PC-9 (cell line): ENCODE data around the gene SPON1. TPM values are rescaled to one million over a fixed set of nuclear protein-coding genes. Genes with fewer than 3 reads are reported as not detected.
"Not testable (repeated sequence)": the region's sequence is repeated elsewhere in the genome, so short reads cannot be mapped to it uniquely, and the experiment has no call there.

Source experiments
- BruUV-seq: library from RNA; stranded (reverse); fragments of 400-500 nt; replicated peaks from 2 replicates; lab custom pipeline; 2021; lab: Mats Ljungman, UMichigan
- CTCF ChIA-PET: fragments of 300-600 bp; sonication (Branson Sonifier 250); formaldehyde crosslinking; loops from one replicate; lab custom pipeline; 2022; ENCODE audit warnings: antibody characterized with exemption; lab: Charles Lee
- POLR2A ChIA-PET: fragments of 300-600 bp; sonication (Branson Sonifier 250); formaldehyde crosslinking; loops from one replicate; lab custom pipeline; 2022; ENCODE audit warnings: antibody characterized with exemption; ENCODE audit not compliant: unreplicated experiment; lab: Charles Lee
- DNase-seq, 2 experiments: peaks; one replicate each; pipeline versions ENCODE4 v3.0.0 to v3.0.0-alpha.2; 2015 to 2022; ENCODE audit warnings: mixed read lengths in 1 of 2
- H2AFZ ChIP-seq: fragments of 200-600 bp; sonication (generic); 2 replicates; pipeline ENCODE4 v1.8.1; 2017; ENCODE audit warnings: antibody characterized with exemption
- H3F3A ChIP-seq: fragments of 200-600 bp; sonication (generic); 2 replicates; pipeline ENCODE4 v1.8.1; 2017; ENCODE audit warnings: antibody characterized with exemption, mild to moderate bottlenecking, low read depth; ENCODE audit not compliant: insufficient read depth
- H3K27ac ChIP-seq: fragments of 200-600 bp; sonication (generic); 2 replicates; pipeline ENCODE4 v1.6.1; 2016; ENCODE audit warnings: mixed run types
- H3K27me3 ChIP-seq: fragments of 200-600 bp; sonication (generic); 2 replicates; pipeline ENCODE4 v1.6.1; 2016; ENCODE audit warnings: low read depth, mixed run types; ENCODE audit not compliant: insufficient read depth
- H3K36me3 ChIP-seq: fragments of 200-600 bp; sonication (generic); 2 replicates; pipeline ENCODE4 v1.6.1; 2016; ENCODE audit warnings: low read depth, mixed run types
- H3K4me1 ChIP-seq: fragments of 200-600 bp; sonication (generic); replicated peaks from 2 replicates; pipeline ENCODE4 v1.6.1; 2016; ENCODE audit warnings: mixed run types; ENCODE audit not compliant: insufficient read depth
- H3K4me2 ChIP-seq: fragments of 200-600 bp; sonication (generic); 2 replicates; pipeline ENCODE4 v1.6.1; 2017; ENCODE audit warnings: mixed run types
- H3K4me3 ChIP-seq: fragments of 200-600 bp; sonication (generic); 2 replicates; pipeline ENCODE4 v1.6.1; 2016; ENCODE audit warnings: mixed run types
- H3K79me2 ChIP-seq: fragments of 200-600 bp; sonication (generic); 2 replicates; pipeline ENCODE4 v1.6.1; 2017; ENCODE audit warnings: low read depth, mixed run types
- H3K9me2 ChIP-seq: fragments of 200-600 bp; sonication (generic); 2 replicates; pipeline ENCODE4 v1.8.1; 2017; ENCODE audit warnings: mild to moderate bottlenecking; ENCODE audit not compliant: insufficient read depth
- H3K9me3 ChIP-seq: fragments of 200-600 bp; sonication (generic); 2 replicates; pipeline ENCODE4 v1.8.1; 2016; ENCODE audit warnings: low read depth; ENCODE audit not compliant: insufficient read depth
- H4K20me1 ChIP-seq: fragments of 200-600 bp; sonication (generic); 2 replicates; pipeline ENCODE4 v1.8.1; 2017; ENCODE audit not compliant: insufficient read depth
- CTCF ChIP-seq: fragments of 200-600 bp; sonication (generic); conservative IDR thresholded peaks from 2 replicates; pipeline ENCODE4 v1.6.1; 2017; ENCODE audit warnings: mixed run types, antibody characterized with exemption, mild to moderate bottlenecking, moderate library complexity
- EZH2 ChIP-seq: fragments of 200-600 bp; sonication (generic); IDR thresholded peaks from 2 replicates; pipeline ENCODE4 v1.8.0; 2017; ENCODE audit warnings: antibody characterized with exemption, low read depth
- intact Hi-C: fragments of 100-400 bp; cut with micrococcal nuclease; formaldehyde crosslinking; loops from one replicate; pipeline ENCODE4 v1.10.0; 2022; ENCODE audit not compliant: unreplicated experiment
- total RNA-seq: library from RNA; stranded (reverse); gene quantifications from 2 replicates; pipeline ENCODE4 v1.2.3, GENCODE V29; 2021

SPON1 gene
- total RNA-seq, 1 experiment from 2014 or later = 0.70 TPM

DNA sequence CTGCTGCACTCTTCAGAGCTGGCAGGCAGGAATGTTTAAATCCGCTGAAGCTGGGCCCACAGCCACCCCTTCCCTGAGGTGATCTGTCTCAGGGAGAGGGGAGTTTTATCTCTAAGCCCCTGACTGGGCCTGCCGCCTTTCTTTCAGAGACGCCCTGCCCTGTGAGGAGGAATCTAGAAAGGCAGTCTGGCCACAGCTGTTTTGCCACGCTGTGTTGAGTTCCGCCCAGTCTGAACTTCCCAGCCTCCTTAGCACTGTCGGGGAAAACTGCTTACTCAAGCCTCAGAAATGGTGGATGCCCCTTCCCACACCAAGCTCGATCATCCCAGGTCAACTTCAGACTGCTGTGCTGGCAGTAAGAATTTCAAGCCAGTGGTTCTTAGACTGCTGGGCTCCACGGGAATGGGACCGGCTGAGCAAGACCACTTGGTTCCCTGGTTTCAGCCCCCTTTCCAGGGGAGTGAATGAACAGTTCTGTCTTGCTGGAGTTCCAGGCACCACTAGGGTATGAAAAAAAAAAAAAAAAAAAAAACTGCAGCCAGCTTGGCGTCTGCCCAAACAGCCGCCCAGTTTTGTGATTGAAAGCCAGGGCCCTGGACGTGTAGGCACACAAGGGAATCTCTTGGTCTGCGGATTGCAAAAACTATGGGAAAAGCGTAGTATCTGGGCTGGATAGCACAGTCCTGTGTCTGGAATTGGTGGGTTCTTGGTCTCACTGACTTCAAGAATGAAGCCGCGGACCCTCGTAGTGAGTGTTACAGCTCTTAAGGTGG lies 127.4 kb downstream of the SPON1 start:
- Histone ChIP-seq H3K27me3 (no peaks in the 10 kb centered on the region), H4K20me1 (no peaks in the 10 kb centered on the region), H3F3A (no peaks in the 10 kb centered on the region), H3K36me3 (no peaks in the 10 kb centered on the region), H3K4me2 (no peak overlapping the region), H3K79me2 (no peaks in the 10 kb centered on the region), H3K27ac (no peak overlapping the region), H3K9me2 (no peaks in the 10 kb centered on the region), H3K4me3 (no peak overlapping the region), H2AFZ (no peak overlapping the region), H3K9me3 (no peaks in the 10 kb centered on the region), H3K4me1 (peaks cover 10% of the 10 kb centered on the region; the same call in 1 of the 2 replicates)
- POLR2A ChIA-PET = no interaction called here
- no TSS peak for BruUV-seq
- DNase-seq = no peak
- CTCF ChIA-PET = interaction anchor here (0.6 kb wide), 1 partner anchor 589 kb away, joined by 5 read pairs; no protein-coding TSS in a partner anchor
- no peak for TF ChIP-seq EZH2
- TF ChIP-seq CTCF = no peak
- intact Hi-C loops = no loop called here

DNA sequence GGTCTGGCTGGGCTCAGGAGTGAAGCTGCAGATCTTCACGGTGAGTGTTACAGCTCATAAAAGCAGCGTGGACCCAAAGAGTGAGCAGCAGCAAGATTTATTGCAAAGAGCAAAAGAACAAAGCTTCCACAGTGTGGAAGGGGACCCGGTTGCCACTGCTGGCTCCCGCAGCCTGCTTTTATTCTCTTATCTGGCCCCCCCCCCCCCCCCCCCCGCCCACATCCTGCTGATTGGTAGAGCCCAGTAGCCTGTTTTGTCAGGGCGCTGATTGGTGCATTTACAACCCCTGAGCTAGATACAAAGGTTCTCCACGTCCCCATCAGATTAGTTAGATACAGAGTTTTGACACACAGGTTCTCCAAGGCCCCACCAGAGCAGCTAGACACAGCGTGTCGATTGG lies 128.1 kb downstream of the SPON1 start:
- H3F3A ChIP-seq, H3K36me3 ChIP-seq, BruUV-seq, H3K9me3 ChIP-seq, H3K4me2 ChIP-seq, H3K9me2 ChIP-seq, H3K4me1 ChIP-seq, H3K79me2 ChIP-seq, DNase-seq, H4K20me1 ChIP-seq, H2AFZ ChIP-seq, intact Hi-C loops, H3K4me3 ChIP-seq, POLR2A ChIA-PET, H3K27ac ChIP-seq, H3K27me3 ChIP-seq: not testable (repeated sequence)
- CTCF ChIA-PET = interaction anchor here (0.6 kb wide), 1 partner anchor 588 kb away, joined by 5 read pairs; no protein-coding TSS in a partner anchor

- TF ChIP-seq CTCF (no peak), EZH2 (no peak)
- H3K4me2 ChIP-seq = no peak overlapping the region
- H3K9me2 ChIP-seq = no peaks in the 10 kb centered on the region
- no peaks in the 10 kb centered on the region for H3F3A ChIP-seq
- H3K4me1 ChIP-seq = peaks cover 20% of the 10 kb centered on the region
- H3K9me3 ChIP-seq = no peaks in the 10 kb centered on the region
- no peak overlapping the region for H3K4me3 ChIP-seq
- H3K27ac ChIP-seq = no peak overlapping the region
- no peaks in the 10 kb centered on the region for H3K36me3 ChIP-seq
- DNase-seq = no peak
- ChIA-PET POLR2A (no interaction called here), CTCF (no interaction called here)
- H4K20me1 ChIP-seq = no peaks in the 10 kb centered on the region
- H2AFZ ChIP-seq = no peak overlapping the region
- H3K27me3 ChIP-seq = no peaks in the 10 kb centered on the region
- H3K79me2 ChIP-seq = no peaks in the 10 kb centered on the region
- no TSS peak for BruUV-seq
- intact Hi-C loops = no loop called here
Observed at GRCh38 chr11:14093065-14093464, 130.5 kb downstream of the SPON1 start.
